Measurements from ENCODE around the gene EIF5B. TPM values are rescaled to one million over a fixed set of nuclear protein-coding genes. Genes with fewer than 3 reads are reported as not detected.

The EIF5B gene
- polyA plus RNA-seq, 4 donors, result 53.6 to 77.9 (median 67.5) TPM

DNA sequence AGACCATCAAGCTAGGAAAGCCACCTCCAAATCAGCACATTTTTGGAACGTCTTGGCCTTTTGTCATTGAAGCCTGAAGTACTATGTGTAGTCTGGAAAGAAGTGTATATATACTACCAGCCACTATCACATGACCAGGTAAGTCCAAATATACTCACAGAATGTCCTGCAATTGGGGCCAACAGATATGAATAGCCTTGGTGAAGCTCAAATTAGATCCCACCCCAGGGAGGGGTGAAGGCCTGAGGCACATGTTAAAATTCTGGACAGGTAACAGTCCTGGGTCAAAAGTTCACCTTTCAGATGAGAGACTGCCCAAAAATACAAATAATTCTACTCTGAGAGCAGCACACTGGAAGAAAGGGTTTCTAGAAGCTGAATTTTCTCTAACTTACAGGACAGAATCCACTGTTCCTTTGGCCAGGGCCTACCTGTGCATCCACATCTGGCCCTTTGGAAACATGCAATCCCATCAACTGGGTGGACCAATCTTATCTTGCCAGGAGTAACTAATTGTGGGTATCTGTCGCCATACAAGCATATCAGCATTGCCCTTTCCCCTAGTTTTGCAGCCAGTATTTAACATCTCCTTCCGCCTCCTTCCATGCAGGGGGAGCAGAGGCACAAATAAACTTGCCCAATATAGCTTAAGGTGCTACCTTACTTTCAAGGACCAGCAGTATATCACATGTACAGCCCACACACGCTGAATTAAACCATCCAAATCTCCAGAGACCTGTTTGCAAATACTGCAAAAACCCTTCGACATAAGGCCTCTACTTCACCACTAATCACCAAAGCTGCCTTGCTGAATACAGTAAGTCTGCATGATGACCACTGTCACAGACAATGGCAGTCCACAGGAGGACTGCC is 67.8 kb downstream of the EIF5B start:
- DNase-seq (ENCODE audit: low read depth in 4 of 4, low spot score in 2 of 4), result no peak

DNA sequence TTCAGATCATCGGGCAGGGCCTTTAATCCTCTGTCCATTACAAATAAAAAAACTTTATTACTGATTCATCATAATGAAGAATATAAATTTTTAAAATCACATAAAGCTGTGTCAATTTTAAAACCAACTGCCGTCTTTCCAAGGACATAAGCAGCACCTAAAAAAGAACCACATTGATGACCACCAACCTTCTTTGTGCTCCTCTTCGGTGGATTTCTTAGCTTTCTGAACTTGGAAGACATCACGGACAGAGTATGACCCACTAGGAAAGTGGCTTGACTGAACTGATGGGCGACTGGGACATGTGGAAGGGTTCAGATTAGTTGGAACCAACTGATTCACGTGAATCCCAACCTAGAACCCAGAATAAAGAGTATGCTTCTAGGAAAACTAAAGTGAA is 68.9 kb downstream of the EIF5B start:
- no peak for DNase-seq (ENCODE audit: low read depth in 4 of 4, low spot score in 2 of 4)

- no peak for DNase-seq (ENCODE audit: low read depth in 4 of 4, low spot score in 2 of 4)
These were observed 73.1 kb downstream of the EIF5B start for GRCh38 chr2:99410276-99410675.

GRCh38 chr2:99414566-99414965 is 77.4 kb downstream of the EIF5B start:
- DNase-seq (ENCODE audit: low read depth in 4 of 4, low spot score in 2 of 4), result no peak

DNA sequence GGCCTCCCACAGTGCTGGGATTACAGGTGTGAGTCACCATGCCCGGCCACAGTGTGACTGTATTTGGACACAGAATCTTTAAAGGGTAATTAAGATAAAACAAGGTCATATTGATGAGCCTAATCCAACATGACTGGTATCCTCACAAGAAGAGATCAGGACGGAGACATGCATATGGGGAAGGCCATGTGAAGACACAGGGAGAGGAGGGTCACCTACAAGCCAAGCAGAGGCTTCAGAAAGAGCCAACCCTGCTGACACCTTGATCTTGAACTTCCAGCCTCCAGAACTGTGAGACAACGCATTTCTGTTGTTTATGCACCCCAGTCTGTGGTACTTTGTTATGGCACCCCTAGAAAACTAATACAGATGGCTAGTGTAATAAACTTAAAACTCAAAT is 80.2 kb downstream of the EIF5B start:
- no peak for DNase-seq (ENCODE audit: low read depth in 4 of 4, low spot score in 2 of 4)

- DNase-seq (ENCODE audit: low read depth in 4 of 4, low spot score in 2 of 4), result no peak
These were observed 82.8 kb downstream of the EIF5B start for GRCh38 chr2:99420031-99420430.

GRCh38 chr2:99420751-99421299 is 83.6 kb downstream of the EIF5B start:
- no peak for DNase-seq (ENCODE audit: low read depth in 4 of 4, low spot score in 2 of 4)

- no peak for DNase-seq (ENCODE audit: low read depth in 4 of 4, low spot score in 2 of 4)
These were observed 84.3 kb downstream of the EIF5B start for GRCh38 chr2:99421469-99421868.

DNA sequence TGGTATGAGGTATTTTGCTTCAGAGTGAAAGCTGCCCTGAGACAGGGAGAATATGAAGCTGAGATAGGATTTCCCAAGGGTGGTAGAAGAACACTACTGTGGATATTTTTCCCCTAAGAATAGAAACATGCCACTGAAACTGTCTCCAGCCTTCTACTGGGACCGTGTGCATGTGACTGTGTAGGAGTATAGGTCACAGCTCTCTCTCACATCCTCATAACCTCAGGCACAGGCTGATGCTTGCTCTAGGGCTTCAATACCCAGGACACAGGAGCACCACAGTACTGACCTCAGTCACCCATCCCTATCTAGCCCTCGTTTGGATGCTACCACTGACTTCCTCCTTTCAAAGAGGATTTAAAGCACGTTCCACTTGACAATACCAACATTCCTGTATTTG is 85.4 kb downstream of the EIF5B start:
- no peak for DNase-seq (ENCODE audit: low read depth in 4 of 4, low spot score in 2 of 4)

- no peak for DNase-seq (ENCODE audit: low read depth in 4 of 4, low spot score in 2 of 4)
These were observed 87.2 kb downstream of the EIF5B start for GRCh38 chr2:99424371-99424770.

DNA sequence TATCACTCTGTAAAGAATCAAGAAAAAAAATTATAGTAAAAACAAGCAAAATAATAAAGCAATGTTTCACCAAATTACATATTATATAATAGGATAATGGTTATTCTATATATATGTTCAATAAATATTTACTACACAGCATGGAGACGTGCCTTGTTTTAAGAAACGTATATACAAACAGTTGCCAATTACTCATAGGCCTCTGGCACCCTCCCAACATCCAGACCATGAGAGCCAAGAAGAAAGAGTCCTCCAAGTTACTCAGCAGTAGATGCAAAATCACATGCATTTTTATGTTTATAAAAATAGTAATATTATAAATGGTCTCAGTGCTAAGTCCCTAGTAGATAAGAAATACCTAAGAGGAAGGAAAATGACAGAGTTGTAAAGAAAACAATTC is 87.8 kb downstream of the EIF5B start:
- no peak for DNase-seq (ENCODE audit: low read depth in 4 of 4, low spot score in 2 of 4)

GRCh38 chr2:99430614-99431291 is 93.6 kb downstream of the EIF5B start:
- DNase-seq (ENCODE audit: low read depth in 4 of 4, low spot score in 2 of 4), result no peak

- DNase-seq (ENCODE audit: low read depth in 4 of 4, low spot score in 2 of 4), result no peak
These were observed 94.5 kb downstream of the EIF5B start for GRCh38 chr2:99431587-99432275.

DNA sequence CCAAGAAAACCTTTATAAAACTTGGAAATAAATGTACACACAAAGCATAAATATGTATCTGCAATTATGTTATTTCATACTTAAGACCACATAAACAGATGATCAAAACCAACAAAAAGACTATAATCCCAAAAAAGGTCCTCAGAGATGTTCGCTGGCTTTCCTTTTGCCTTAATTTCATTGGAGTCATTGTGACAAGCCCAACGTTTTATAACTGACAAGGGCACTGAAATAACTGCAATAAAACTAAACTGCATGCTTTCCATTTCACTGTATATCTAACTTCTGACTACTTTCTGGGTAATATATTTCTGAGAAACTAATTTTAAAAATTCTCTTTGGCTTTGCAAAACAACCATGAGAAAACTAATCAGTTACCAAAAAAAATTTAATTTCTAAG is 96.2 kb downstream of the EIF5B start:
- no peak for DNase-seq (ENCODE audit: low read depth in 4 of 4, low spot score in 2 of 4)

DNA sequence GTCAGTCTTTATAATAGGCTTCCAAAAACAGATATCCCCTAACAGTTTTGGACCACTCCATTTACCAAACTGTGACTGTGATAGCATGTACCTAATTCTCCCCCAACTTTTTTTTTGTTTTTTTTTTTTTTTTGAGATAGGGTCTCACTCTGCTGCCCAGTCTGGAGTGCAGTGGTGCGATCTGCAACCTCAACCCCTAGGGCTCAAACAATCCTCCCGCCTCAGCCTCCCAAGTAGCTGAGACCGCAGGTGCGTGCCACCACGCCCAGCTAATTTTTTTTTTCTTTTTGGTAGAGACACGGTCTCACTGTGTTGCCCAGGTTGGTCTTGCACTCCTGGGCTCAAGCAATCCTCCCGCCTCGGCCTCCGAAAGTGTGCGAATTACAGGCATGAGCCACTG is 99.7 kb downstream of the EIF5B start:
- no peak for DNase-seq (ENCODE audit: low read depth in 4 of 4, low spot score in 2 of 4)

DNA sequence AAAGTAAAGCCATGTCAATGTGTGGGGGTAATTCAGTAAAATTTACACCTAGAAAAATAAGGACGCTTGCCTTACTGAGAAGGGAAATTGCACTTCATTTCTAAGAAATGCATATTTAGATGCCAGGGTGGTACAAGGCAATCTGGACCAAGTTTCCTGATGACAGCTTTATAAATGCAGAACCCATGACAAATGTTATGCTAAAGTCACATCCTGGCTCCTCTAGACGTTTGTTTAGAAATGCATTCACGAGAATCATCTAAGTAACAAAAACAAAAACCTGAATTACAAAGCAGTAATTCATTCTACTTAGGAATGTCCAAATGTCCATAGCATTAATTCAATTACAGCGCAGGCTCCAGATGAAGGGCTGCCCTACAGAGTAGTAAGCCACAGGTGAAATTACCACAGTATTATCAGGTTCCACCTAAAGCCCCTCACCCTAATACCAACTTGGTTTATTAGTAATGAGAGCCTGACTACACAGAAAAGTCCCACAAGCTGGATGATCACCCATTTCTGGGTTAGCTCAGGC is 102.8 kb downstream of the EIF5B start:
- no peak for DNase-seq (ENCODE audit: low read depth in 4 of 4, low spot score in 2 of 4)

- DNase-seq (ENCODE audit: low read depth in 4 of 4, low spot score in 2 of 4), result no peak
These were observed 105.6 kb downstream of the EIF5B start for GRCh38 chr2:99442837-99443236.

- DNase-seq (ENCODE audit: low read depth in 4 of 4, low spot score in 2 of 4), result no peak
These were observed 107.0 kb downstream of the EIF5B start for GRCh38 chr2:99444222-99444621.

DNA sequence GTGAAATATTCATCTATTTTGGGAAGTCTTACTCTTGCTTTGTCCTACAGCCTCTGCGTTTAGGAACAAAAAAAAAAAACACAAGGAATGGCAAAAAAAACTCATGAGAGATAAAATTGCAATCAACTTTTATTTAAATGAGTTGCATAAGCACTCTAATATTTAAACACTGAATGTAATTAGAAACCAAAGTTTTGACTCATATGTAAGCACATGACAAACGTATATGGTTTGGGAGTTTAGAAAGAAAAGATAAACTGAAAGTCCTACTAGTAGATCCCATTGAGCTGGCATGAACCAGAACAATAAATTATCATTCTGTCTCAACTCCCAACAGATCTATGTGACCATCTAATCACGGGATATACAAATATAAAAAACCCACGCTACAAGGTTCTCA is 107.9 kb downstream of the EIF5B start:
- DNase-seq (ENCODE audit: low read depth in 4 of 4, low spot score in 2 of 4), result no peak

DNA sequence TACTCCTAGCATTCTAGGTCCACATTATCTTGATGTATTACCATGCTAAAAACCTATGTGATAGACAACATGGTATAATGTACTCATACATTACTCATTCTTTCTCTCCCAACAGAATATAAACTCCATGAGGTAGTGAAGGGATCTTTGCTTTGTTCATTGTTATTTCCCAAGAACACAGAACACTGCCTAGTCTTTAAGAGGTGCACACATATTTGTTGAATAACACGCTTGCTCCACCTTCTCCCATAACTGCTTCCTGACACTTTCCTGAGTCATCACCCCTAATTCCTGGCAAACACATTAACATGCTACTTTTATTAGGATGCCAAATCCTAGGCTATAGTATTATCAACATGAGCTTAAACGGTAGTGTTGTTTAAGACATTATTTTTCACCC is 111.4 kb downstream of the EIF5B start:
- no peak for DNase-seq (ENCODE audit: low read depth in 4 of 4, low spot score in 2 of 4)

DNA sequence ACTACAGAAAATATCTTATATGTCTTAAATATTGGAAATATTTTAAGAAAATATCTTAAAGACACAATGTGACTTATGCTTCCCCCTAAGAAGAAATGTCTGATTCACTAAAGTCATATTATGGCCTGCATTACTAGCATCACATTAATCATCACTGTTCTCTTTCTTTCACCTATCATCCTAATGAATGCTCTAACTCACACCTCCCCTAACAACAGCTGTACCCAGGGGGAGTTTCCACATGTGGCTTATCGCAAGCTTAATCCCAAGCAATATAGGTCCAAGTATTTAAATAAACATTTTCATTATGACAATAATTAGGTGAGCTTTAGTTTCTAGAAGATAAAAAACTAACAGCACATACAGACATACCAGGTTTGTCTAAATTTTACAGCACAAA is 113.0 kb downstream of the EIF5B start:
- DNase-seq (ENCODE audit: low read depth in 4 of 4, low spot score in 2 of 4), result no peak

All from left renal cortex interstitium (tissue), 4 donors.